GM18507 (cell line): ENCODE results near the gene PKM.
"Not testable (repeated sequence)": the region's sequence is repeated elsewhere in the genome, so short reads cannot be mapped to it uniquely, and the experiment has no call there.

ENCODE experiments used
- DNase-seq: peaks from one replicate; pipeline ENCODE4 v3.0.0; 2011; ENCODE audit warnings: low read depth; ENCODE audit not compliant: insufficient read length; ENCODE audit errors: extremely low spot score
- FAIRE-seq: peaks from 2 replicates; lab custom pipeline; 2011; peaks lifted over from hg19 to GRCh38; lab: Jason Lieb, UNC

Gene PKM

DNA sequence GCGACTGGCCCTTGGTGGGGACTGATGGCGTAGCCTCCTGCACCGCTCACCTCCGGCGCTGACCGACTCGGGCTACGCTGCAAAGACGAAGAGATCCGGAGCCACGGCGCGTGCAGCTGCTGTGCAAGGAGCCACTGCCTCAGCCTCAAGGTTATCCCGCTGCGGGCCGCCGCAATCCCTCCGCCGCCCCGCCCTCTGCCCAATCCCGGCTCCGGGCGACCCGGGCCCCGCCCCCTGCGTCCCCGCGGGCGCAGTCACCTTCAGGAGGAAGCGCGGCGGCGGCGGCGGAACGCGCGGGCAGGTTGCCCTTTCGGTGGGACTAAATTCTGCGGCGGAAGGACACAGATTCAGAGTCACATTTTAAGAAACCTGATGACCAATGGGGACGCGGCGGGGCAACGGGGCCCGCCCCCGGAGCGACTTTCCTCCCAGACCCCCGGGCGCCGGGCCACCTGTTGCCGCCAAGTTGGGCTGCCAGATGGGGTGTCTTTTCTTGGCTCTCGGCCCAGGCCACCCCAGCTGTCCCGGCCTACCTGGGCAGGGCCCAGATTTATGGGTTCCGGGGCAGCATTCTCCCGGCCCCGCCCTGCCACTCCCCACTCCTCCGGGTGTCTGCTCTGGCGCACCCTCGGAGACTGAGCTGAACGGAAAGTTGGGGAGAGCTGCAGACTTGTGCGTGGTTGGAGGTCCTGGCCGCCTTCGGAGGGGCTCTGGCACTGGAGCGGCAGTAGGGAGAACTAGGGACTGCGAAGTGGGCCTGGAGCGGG lies at the start of gene PKM:
TSS of gene PKM (minus strand) at position 125 of the 767 bp plus-strand sequence. CDS start 12,093 bp downstream, outside the sequence.
- DNase-seq, result peak; percentile 74
- FAIRE-seq, result peak; percentile 84

DNA sequence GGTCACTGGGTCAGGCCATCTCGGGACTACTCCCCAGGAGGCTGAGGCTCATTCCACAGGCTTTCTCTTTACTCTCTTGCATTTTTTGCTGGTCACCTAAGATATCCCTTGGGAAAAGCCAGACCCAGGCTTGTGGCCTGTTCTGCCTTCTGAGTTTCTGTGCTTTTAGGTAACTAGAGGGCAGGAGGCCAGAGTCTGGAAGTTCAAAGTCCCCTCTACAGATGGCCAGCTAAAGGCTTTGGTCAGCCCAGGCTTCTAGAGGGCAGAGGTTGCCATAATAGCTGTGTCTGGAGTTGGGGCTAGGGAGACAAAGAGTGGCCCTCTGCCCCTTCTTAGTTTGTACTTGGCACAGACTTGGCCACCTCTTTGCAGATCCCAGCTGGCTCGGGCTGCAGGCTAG lies 49.8 kb upstream of the PKM start:
- DNase-seq (no peak), FAIRE-seq (no peak)

DNA sequence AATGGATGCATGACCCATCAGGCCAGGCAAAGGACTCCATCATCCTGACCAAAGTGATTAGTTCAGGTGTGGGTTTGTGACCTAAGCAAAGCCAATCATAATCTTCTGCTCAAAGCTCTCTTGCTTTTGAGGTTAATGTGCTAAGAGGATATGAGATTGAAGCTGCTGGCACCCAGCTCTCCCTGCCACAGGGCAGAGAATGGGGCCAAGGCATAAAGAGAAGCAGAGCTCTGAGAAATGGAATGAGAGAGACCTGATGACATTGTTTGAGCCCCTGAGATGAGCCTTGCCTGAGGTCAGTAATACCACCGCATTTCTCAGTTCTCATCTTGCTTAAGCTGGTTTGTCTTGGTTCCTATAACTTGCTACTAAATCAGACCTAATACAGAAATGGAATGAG lies 47.7 kb upstream of the PKM start:
- DNase-seq (no peak), FAIRE-seq (no peak)

DNA sequence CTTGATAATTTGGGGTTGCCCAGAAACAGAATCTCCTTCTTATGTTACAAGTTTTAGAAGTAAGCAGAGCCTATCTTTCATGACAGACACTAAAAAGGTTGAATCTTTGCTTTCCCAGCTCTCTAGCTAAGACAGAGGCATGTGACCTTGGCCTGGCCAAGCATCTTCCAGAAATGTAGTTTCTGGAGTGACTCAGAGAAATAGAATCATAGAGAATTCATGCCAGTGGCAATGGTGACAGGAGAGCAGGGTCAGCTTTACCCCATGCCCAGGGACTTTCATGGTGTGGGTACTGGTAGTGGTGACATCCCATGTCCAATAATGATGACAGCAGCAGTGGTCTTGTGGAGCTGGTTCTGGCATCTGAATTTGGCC lies 45.3 kb upstream of the PKM start:
- no peak for FAIRE-seq
- DNase-seq, result no peak

DNA sequence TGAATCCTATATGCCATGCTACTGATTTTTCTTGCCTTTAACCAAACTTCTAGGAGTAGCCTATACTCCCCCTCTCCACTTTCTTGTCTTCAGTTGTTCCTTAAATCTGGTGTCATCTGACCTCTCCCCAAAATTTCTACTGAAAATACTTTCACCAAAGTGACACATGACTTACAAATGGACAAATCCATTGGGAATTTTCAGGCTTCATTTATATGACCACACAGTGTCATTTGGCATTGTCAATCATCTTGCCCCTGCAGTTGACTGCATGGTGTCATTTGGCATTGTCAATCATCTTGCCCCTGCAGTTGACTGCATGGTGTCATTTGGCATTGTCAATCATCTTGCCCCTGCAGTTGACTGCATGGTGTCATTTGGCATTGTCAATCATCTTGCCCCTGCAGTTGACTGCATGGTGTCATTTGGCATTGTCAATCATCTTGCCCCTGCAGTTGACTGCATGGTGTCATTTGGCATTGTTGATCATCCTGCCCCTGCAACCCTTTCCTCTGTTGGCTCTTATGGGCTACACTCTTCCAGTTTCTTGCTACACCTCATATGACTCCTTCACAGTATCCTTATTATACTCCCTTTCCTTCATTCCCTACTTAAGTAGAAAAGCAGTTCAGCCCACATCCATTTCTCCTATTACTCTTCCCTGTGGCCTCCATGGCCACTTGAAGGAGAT lies 44.8 kb upstream of the PKM start:
- FAIRE-seq, DNase-seq: not testable (repeated sequence)

DNA sequence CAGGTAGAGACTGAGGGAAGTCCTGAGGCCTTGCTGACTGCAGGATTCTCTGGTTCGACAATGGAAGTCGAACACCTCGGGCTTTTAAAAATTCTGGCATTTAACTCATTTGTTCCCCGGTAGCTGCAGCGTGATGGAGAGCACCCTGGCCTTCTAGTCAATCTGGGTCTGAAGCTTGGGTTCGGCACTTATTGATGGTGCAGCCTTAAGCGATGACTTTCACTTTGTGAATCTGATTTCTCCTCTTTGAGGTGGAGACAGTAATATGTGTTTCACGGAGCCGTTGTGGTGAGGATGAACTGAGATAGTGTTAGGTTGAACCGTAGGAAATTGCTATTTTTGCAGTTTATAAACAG lies 42.0 kb upstream of the PKM start:
- FAIRE-seq, result peak; percentile 5
- DNase-seq, result no peak

DNA sequence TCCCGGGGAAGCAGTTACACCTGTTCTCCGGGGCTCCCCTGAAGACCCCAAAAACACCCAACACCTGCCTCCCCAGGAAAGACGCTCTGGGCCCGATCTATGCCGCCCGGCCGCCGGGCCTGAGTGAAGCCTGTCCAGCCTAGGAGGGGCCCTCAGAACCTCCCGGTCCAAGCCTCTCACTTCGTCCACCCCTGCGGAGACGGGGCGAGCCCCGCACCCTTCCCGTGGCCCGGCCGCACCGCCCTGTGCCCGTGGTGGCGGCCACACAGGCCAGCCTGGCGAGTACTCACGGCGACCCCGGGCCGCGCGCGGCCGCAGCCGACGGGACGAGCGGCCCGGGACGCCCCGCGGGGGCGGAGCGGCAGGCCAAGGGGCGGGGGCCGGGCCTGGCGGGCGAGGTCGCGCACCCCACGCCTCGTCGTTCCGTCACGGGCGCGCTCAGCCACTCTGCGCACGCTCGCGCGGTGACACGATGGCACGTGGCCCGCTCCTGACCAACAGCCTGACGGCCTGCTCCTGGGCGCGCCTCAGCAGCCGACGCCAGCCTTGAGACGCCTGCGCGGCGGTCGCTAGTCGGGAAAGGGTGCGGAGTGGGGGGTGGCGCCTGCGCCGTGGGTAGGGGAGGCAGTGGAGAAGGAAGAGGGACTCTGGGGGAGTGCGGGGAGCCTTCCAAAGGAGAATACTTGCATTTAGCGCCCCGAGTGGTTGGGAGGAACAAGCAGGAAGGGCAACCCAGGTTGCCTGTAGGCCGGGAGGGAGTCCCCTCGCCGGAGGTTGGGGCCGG lies 41.4 kb upstream of the PKM start, which contains the start of gene PARP6:
TSS of gene PARP6 (minus strand) at position 342 of the 784 bp plus-strand sequence. CDS start 5,077 bp downstream, outside the sequence.
- peak; percentile 97 for DNase-seq
- FAIRE-seq, result peak; percentile 95

DNA sequence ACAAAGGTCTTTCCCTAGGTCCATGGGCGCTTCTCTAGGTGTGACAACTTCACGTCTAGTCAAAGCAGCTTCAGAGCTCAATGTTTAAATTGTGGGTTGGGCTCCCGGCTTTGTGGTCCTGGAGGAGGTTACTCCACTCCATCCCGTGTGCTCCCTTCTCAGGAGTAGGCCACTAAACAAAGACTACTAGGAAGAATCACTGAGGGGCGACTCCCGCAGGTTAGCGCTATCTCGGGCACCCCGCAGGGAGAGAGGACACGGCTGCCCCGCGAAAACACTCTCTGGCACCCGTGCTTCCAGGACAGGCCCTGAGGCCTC lies 40.9 kb upstream of the PKM start:
- FAIRE-seq (peak; percentile 9), DNase-seq (no peak)

DNA sequence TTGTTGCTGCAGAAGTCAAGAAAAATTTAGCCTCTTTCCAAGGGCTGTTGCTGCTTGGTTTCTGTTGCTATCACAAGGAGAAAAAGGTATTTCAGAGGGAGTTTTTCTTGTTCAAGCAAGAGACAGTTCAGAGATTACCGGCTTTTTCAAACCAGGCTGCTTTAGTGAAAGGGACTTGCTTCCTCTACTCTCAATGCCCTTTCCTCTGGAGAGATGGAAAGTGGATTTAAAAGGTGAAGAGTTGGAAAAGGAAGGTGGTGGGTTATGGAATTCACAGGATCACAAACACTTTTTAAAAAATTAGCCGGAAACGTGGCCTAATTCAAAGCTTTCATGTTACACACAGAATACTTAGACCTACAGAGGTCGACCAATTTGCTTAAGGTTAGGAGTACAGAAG lies 40.2 kb upstream of the PKM start:
- FAIRE-seq, result no peak
- DNase-seq, result no peak

DNA sequence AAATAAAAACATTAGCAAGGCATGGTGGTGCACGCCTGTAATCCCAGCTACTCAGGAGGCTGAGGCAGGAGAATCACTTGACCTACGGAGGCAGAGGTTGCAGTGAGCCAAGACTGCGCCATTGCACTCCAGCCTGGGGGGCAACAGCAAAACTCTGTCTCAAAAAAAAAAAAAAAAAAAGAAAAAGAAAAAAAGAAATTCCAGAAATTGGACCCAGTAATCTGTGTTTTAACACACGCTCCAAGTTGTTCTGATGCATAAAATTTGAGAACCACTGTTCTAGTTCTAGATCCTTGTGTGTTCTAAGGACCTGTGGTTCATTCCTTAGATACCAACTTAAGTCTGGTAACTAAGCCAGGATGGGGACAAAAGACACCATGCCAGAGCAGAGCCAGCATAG lies 38.7 kb upstream of the PKM start:
- DNase-seq (no peak), FAIRE-seq (no peak)

DNA sequence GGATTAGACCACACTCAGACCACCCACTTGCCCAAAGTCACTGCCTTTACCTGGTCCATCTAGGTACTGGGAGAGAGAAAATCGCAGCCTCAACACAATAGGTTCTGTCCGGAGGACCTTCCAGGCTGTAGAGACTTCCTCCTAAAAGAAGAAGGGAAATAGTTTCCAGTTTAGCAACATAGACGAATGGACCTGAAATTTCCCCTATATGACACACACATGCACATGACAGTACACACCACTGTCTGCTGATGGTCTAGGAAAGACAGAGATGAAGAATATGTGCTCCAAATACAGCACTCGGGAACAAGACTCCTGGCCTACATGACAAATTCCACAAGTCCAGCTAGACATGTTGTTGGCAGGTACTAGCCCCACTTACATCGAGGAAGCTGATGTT lies 34.0 kb upstream of the PKM start:
- no peak for FAIRE-seq

DNA sequence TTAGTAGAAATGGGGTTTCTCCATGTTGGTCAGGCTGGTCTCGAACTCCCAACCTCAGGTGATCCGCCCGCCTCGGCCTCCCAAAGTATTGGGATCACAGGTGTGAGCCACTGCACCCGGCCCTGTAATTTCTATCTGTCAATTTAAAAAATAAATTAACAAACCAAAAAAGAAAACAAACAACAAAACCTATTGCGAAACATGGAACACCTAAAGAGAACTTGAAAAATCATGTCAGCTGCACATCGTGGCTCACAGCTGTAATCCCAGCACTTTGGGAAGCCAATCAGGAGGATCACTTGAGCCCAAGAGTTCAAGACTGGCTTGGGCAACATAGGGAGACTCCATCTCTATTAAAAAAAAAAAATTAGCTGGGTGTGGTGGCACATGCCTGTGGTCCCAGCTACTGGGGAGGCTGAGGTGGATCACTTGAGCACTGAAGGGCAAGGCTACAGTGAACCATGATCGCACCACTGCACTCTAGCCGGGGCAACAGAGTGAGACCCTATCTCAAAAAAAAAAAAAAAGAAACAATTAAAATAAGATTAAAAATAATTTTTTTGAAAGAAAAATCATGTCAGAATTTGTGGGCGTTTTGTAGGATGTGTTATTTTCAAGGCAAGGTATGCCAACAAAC lies 21.8 kb upstream of the PKM start:
- FAIRE-seq (no peak), DNase-seq (no peak)

More for the DNA sequence above, 34.0 kb upstream of the PKM start:
- no peak for DNase-seq

DNA sequence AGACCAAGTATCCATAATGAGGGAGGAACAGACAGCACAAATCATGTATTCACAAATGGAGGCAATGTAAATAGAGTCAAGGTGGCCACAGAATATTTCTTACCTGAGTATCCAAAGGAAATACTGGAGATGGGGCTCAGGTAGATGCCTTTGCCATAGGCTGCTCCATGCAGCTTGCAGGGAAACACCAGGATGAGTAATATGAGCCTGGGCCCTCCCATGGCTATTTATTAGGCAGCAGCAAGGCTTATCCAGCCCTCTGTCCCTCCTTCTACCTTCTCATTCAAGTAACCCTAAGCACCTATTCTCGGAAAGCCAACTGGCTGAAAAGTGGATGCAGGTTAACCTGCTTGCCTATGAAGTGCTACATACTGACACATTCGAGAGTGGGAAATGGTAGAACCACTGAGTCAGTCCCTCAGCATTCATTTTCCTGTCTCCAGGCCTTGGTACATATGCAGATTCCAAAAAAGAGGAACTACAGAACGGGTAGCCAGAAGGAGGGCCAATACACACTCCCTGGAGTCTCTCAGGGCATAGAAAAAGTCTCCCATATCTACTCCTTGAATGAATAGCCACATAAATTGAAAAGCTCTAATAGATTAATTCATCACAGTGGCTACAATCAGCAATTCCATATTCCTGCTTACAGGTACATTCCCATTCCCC lies 18.3 kb upstream of the PKM start:
- no peak for FAIRE-seq
- no peak for DNase-seq

DNA sequence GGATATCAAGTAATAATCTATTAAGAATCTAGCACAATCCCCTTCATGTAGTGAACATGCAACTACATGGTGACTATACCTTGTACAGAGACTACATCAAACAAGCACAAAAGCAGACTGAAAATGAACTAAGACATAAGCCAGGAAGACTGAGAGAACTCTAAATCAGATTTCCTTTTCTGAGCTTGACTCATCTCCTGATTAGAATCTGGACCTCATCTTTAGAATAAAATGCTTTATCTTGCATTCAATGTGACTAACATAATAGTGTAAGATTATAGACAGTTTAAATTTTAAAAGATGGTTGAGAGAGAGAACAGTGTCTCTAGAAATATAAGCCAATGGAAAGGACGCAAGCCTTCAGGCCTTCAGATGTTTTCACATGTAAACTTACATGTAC lies 17.5 kb upstream of the PKM start:
- FAIRE-seq, result no peak
- no peak for DNase-seq

DNA sequence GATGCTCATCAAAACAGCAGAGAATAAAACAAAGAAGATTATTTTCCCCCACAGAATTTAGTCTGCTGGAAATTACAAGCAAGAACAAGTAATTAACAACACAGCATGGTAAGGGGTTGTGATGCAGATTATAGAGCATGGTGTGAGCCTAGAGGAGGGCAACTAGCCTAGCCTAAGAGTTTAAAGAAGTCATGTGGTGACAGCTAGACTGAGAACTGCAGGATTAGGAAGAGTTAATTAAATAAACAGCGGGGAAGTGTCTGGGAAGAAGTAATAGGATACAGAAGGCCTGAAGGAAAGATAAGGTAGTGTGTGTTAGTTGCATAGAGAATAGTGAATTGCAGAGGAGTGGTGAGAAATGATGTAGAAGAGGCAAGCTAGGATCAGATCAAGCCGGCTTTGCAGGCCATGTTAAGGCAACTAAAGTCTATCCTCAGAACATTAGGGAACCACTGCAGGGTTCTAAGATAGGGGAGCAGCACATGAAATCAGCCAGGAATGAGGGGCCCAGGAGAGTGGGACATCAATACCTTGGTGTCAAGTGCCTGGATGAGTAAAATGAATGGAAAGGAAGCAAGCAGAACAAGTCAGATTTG lies 11.9 kb upstream of the PKM start:
- DNase-seq, result no peak
- FAIRE-seq, result no peak

DNA sequence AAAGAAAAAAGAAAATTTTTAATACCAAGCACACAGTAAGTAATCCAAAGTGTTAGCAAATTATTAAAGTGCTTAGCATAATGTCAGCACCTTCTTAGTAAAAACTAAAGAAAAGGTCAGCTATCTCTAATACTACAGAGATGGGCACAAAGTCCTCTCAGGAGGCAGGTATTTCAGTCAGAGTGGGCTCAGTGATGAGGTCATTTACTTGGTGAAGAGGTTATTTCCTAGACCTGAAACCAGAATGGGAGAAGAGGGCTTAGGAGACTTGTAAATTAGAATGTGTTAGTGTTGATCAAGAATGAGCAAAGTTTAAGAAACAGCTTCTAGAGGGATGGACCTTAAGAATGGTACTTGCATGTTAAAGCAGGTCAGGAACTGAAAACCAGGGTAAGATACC lies 8.7 kb upstream of the PKM start:
- no peak for DNase-seq
- FAIRE-seq, result no peak

DNA sequence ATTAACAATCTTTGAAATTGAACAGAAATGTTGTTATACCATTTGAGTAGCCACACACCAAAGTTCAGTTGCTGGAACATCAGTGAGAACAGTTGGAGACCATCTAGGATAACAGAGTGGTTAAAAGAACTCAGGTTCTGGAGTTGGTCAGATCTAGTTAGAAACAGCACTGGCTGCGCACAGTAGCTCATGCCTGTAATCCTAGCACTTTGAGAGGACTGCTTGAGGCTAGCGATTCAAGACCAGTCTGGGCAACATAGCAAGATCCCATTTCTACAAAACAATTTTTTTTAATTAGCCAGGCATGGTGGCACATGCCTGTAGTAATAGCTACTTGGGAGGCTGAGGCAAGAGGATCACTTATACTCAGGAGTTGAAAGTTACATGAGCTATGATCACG lies 7.6 kb upstream of the PKM start:
- FAIRE-seq (no peak), DNase-seq (no peak)

DNA sequence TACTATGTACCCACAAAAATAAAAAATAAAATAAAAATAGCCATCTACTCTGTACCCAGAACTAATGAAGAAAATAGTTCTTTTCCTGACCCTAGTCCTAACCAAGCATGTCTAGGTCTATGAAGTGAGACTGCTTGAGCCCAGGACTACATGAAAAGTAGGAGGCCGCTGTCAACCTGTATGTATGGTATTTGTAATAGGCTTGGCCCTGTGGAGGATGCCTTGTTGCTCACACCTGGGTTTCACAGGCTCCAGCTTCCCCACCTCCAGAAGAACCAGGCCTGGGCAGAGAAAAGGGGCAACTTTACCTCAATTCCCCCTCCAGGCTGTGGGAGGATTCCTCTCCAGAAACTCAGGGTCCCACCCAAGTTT lies 6.8 kb upstream of the PKM start:
- no peak for DNase-seq
- no peak for FAIRE-seq
